HG03139 (cell line): ENCODE measurements around the gene RIMS3.
"Not testable (repeated sequence)": the region's sequence is repeated elsewhere in the genome, so short reads cannot be mapped to it uniquely, and the experiment has no call there.

Experiments
- ATAC-seq: cut with Tn5 transposase; IDR thresholded peaks from one replicate; pipeline ENCODE4 v1.9.1; 2021; ENCODE audit not compliant: unreplicated experiment

Gene RIMS3

DNA sequence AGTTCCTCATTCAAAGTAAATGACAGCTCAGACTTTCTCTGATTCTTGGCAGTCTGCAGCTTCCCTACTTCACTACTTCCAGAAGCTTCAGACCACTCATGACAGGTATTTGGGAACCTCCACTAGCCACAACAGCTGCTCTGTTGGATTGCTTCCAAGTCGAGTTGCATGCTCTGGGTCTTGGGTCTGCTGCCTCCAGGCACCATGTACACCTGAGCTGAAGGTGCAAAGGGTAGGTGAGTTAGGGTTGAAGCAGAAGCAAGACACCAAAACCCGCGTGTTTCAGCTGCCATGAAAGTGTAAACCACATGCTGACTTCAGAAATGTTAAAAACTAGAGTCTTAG is 71.3 kb downstream of the RIMS3 start:
- ATAC-seq = no peak

- no peak for ATAC-seq
Observed at GRCh38 chr1:40593449-40594186, 71.9 kb downstream of the RIMS3 start.

- no peak for ATAC-seq
Observed at GRCh38 chr1:40592107-40592803, 73.2 kb downstream of the RIMS3 start.

DNA sequence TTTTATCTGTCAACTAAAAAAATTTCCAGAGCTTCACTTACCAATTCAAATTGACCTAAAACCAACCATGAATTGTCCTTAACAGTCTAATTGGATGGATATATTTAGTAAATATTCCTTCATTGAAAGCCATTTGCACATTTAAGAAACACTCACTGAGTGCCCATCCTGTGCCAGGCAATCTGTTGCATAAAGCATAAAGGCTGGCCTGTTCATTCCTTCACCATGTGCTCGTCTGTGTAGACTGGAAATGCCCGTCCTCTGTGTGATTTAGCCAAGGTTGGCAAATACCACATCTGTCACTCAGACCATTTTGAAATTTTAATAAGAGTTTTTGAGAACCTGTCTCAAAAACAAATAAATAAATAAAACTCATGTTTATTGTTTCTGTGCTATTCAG is 76.9 kb downstream of the RIMS3 start:
- ATAC-seq = no peak

GRCh38 chr1:40583980-40584379 is 81.5 kb downstream of the RIMS3 start:
- no peak for ATAC-seq

DNA sequence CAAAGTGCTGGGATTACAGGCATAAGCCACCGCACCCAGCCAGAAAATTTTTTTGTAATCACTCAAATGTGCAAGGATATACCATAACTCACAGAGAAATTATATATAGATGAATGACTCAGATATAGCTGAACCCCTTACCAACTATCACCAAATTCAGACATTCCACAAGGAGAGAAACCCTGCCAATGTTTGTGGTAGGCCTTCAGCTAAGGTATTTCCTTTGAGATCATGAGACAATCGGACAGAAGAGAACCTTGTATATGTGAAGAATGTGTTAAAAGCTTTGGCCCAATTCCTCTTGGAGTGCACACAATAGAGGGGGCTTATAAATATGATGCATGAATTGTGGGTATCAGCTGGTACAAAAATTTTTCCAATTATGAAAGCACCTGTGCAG is 83.4 kb downstream of the RIMS3 start:
- ATAC-seq = no peak

GRCh38 chr1:40575336-40575735 is 90.1 kb downstream of the RIMS3 start:
- no peak for ATAC-seq

GRCh38 chr1:40574805-40575204 is 90.7 kb downstream of the RIMS3 start:
- ATAC-seq = not testable (repeated sequence)
